HS-27A (cell line): ENCODE data around the gene NXPE4.
"Not testable (repeated sequence)": the region's sequence is repeated elsewhere in the genome, so short reads cannot be mapped to it uniquely, and the experiment has no call there.

Experiments used
- DNase-seq: peaks from one replicate; pipeline ENCODE4 v3.0.0-alpha.2; 2012; ENCODE audit warnings: low read depth, missing footprints

NXPE4 gene

GRCh38 chr11:114595571-114595970, at the start of gene NXPE4:
Gene NXPE4 (minus strand): TSS chr11:114595786. CDS start chr11:114594759, 1,027 bp downstream.
- DNase-seq, result no peak

DNA sequence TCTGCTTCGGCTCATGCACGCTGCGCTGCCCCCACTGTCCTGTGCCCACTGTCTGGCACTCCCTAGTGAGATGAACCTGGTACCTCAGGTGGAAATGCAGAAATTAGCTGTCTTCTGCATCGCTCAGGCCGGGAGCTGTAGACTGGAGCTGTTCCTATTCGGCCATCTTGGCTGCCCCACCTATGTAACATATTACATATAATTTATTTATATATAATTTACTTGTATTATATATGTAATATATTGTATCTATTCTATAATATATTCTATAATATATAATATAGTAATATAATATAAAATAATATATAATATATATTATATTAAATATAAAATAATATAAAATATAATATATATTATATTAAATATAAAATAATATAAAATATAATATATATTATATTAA, 43.9 kb upstream of the NXPE4 start:
- not testable (repeated sequence) for DNase-seq

DNA sequence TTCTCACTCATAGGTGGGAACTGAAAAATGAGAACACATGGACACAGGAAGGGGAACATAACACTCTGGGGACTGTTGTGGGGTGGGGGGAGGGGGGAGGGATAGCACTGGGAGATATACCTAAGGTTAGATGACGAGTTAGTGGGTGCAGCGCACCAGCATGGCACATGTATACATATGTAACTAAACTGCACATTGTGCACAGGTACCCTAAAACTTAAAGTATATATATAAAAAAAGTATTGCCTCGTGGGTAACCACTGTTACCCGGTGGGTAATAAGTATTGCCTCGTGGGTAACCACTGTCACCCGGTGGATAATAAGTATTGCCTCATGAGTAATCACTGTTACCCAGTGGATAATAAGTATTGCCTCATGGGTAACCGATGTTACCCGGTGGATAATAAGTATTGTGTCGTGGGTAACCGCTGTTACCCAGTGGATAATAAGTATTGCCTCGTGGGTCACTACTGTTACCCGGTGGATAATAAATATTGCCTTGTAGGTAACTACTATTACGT, 35.9 kb upstream of the NXPE4 start:
- DNase-seq, result not testable (repeated sequence)

DNA sequence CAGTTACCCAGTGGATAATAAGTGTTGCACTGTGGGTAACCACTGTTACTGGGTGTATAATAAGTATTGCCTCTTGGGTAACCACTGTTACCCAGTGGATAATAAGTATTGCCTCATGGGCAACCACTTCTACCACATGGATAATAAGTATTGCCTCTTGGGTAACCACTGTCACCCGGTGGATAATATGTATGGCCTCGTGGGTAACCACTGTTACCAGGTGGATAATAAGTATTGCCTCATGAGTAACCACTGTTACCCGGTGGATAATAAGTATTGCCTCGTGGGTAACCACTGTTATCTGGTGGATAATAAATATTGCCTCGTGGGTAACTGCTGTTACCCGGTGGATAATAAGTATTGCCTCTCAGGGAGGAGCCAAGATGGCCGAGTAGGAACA, 29.7 kb upstream of the NXPE4 start:
- DNase-seq, result no peak

DNA sequence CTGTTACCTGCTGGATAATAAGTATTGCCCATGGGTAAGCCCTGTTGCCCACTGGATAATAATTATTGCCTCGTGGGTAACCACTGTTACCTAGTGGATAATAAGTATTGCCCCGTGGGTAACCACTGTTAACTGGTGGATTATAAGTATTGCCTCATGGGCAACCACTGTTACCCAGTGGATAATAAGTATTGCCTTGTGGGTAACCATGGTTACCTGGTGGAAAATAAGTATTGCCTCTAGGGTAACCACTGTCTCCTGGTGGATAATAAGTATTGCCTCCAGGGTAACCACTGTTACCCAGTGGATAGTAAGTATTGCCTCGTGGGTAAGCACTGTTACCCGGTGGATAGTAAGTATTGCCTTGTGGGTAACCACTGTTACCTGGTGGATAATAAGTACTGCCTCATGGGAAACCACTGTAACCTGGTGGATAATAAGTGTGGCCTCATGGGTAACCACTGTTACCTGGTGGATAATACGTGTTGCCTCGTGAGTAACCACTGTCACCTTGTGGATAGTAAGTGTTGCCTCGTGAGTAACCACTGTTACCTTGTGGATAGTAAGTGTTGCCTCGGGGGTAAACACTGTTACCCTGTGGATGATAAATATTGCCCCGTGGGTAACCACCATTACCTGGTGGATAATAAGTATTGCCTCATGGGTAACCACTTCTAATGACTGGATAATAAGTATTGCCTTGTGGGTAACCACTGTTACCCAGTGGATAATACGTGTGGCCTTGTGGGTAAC, 29.0 kb upstream of the NXPE4 start:
- no peak for DNase-seq

GRCh38 chr11:114623720-114624119, 28.1 kb upstream of the NXPE4 start:
- DNase-seq, result no peak

- no peak for DNase-seq
Observed at GRCh38 chr11:114622858-114623257, 27.3 kb upstream of the NXPE4 start.

- no peak for DNase-seq
Observed at GRCh38 chr11:114621950-114622809, 26.6 kb upstream of the NXPE4 start.

GRCh38 chr11:114621072-114621471, 25.5 kb upstream of the NXPE4 start:
- no peak for DNase-seq

DNA sequence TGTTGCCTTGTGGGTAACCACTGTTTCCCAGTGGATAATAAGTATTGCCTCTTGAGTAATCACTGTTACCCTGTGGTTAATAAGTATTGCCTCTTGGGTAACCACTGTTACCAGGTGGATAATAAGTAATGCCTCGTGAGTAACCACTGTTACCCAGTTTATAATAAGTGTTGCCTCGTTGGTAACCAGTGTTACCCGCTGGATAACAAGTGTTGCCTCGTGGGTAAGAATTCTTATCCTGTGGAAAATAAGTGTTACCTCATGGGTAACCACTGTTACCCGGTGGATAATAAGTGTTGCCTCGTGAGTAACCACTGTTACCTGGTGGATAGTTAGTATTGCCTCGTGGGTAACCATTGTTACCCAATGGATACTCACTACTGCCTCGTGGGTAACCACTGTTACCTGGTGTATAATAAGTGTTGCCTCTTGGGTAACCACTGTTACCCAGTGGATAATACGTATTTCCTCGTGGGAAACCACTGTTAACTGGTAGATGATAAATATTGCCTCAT, 24.1 kb upstream of the NXPE4 start:
- no peak for DNase-seq

DNA sequence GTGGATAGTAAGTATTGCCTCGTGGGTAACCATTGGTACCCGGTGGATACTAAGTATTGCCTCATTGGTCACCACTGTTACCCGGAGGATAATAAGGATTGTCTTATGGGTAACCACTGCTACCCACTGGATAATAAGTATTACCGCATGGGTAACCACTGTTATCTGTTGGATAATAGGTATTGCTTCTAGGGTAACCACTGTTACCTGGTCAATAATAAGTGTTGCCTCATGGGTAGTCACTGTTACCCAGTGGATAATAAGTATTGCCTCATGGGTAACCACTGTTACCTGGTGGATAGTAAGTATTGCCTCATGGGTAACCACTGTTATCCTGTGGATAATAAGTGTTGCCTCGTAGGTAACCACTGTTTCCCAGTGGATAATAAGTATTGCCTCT, 22.6 kb upstream of the NXPE4 start:
- no peak for DNase-seq

- DNase-seq, result no peak
Observed at GRCh38 chr11:114617157-114618124, 21.9 kb upstream of the NXPE4 start.

DNA sequence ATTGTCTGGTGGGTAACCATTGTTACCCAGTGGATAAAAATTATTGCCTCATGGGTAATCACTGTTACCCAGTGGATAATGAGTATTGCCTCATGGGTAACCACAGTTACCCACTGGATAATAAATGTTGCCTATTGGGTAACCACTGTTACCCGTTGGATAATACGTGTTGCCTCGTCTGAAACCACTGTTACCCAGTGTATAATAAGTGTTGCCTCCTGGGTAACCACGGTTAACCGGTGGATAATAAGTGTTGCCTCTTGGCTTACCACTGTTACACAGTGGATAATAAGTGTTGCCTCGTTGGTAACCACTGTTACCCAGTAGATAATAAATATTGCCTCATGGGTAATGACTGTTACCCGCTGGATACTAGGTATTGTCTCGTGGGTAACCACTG, 20.9 kb upstream of the NXPE4 start:
- no peak for DNase-seq

- DNase-seq, result no peak
Observed at GRCh38 chr11:114615448-114616361, 20.1 kb upstream of the NXPE4 start.

DNA sequence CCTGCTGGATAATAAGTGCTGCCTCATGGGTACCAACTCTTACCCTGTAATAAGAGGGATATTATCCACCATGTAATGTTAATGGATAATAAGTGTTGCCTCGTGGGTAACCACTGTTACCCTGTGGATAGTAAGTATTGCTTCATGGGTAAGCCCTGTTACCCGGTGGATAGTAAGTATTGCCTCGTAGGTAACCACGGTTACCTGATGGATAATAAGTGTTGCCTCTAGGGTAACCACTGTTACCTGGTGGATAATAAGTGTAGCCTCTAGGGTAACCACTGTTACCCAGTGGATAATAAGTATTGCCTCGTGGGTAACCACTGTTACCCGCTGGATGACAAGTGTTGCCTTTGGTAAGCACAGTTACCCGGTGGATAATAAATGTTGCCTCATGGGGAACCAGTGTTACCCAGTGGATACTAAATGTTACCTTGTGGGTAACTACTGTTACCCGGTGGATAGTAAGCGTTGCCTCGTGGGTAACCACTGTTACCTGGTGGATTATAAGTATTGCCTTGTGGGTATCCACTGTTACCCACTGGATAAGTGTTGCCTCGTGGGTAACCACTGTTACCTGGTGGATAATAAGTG, 18.6 kb upstream of the NXPE4 start:
- DNase-seq, result no peak

DNA sequence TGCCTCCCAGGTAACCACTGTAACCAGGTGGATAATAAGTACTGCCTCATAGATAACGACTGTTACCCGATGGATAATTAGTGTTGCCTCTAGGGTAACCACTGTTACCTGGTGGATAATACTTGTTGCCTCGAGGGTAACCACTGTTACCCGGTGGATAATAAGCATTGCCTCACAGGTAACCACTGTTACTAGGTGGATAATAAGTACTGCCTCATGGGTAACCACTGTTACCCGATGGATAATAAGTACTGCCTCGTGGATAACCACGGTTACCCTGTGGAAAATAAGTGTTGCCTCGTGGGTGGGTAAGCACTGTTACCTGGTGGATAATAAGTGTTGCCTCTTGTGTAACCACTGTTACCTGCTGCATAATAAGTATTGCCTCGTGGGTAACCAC, 17.5 kb upstream of the NXPE4 start:
- not testable (repeated sequence) for DNase-seq

DNA sequence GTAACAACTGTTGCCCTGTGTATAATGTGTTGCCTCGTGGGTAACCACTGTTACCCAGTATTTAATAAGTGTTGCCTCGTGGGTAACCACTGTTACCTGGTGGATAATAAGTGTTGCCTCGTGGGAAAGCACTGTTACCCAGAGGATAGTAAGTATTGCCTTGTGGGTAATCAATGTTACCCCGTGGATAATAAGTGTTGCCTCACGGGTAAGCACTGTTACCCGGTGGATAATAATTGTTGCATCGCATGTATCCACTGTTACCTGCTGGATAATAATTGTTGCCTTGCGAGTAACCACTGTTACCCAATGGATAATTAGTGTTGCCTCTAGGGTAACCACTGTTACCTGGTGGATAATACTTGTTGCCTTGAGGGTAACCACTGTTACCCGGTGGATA, 17.1 kb upstream of the NXPE4 start:
- DNase-seq, result no peak

- not testable (repeated sequence) for DNase-seq
Observed at GRCh38 chr11:114612199-114612598, 16.6 kb upstream of the NXPE4 start.

DNA sequence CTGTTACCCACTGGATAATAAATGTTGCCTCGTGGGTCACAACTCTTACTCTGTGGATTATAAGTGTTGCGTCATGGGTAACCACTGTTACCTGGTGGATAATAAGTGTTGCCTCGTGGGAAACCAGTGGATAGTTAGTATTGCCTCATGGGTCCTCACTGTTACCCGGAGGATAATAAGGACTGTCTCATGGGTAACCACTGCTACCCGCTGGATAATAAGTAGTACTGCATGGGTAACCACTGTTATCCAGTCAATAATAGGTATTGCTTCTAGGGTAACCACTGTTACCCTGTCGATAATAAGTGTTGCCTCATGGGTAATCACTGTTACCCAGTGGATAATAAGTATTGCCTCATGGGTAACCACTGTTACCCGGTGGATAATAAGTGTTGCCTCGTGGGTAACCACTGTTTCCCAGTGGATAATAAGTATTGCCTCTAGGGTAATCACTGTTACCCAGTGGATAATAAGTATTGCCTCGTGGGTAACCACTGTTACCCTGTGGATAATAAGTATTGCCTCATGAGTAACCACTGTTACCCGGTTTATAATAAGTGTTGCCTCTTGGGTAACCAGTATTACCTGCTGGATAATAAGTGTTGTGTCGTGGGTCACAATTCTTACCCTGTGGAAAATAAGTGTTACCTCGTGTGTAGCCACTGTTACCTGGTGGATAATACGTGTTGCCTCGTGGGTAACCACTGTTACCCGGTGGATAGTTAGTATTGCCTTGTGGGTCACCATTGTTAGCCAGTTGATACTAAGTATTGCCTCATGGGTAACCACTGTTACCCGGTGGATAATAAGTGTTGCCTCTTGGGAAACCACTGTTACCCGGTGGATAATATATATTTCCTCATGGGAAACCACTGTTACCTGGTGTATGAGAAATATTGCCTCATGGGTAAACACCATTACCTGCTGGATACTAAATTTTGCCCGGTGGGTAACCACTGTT, 15.7 kb upstream of the NXPE4 start:
- no peak for DNase-seq
